GM06990 (cell line): ENCODE measurements around the gene SP3.
A peak's percentile ranks its signal among the peaks of the same experiment; 100 is the strongest.

Source experiments
- DNase-seq: peaks from one replicate; pipeline ENCODE4 v3.0.0-alpha.2; 2011; ENCODE audit not compliant: insufficient read length; ENCODE audit errors: extremely low read depth
- H3K27me3 ChIP-seq: replicated peaks from 2 replicates; pipeline ENCODE4 v1.6.0; 2011; ENCODE audit warnings: low read length; ENCODE audit not compliant: control insufficient read depth, insufficient read depth
- H3K36me3 ChIP-seq: 2 replicates; pipeline ENCODE4 v1.5.1; 2011; ENCODE audit warnings: low read length; ENCODE audit not compliant: control insufficient read depth, insufficient read depth
- H3K4me3 ChIP-seq: replicated peaks from 2 replicates; pipeline ENCODE4 v1.5.1; 2011; ENCODE audit warnings: low read depth, mild to moderate bottlenecking, control low read depth, low read length
- CTCF ChIP-seq: IDR thresholded peaks from 2 replicates; pipeline ENCODE4 v1.5.1; 2011; ENCODE audit warnings: low read length, control low read depth, mild to moderate bottlenecking, inconsistent platforms; ENCODE audit not compliant: insufficient read depth, poor library complexity, severe bottlenecking

SP3 gene

GRCh38 chr2:173964565-173965371, 405 bp downstream of the SP3 start:
- Histone ChIP-seq H3K27me3 (no peaks in the 10 kb centered on the region), H3K4me3 (peak overlapping the region; percentile 92), H3K36me3 (no peaks in the 10 kb centered on the region)
- TF ChIP-seq CTCF = no peak
- DNase-seq = peak; percentile 84

GRCh38 chr2:173963817-173964564, 1.2 kb downstream of the SP3 start:
- Histone ChIP-seq H3K4me3 (peak overlapping the region; percentile 92), H3K36me3 (no peaks in the 10 kb centered on the region), H3K27me3 (no peaks in the 10 kb centered on the region)
- peak; percentile 94 for DNase-seq
- TF ChIP-seq CTCF = no peak

GRCh38 chr2:173963323-173963816, 1.8 kb downstream of the SP3 start:
- Histone ChIP-seq H3K27me3 (no peaks in the 10 kb centered on the region), H3K36me3 (no peaks in the 10 kb centered on the region), H3K4me3 (peak overlapping the region; percentile 67)
- no peak for DNase-seq
- TF ChIP-seq CTCF = no peak

DNA sequence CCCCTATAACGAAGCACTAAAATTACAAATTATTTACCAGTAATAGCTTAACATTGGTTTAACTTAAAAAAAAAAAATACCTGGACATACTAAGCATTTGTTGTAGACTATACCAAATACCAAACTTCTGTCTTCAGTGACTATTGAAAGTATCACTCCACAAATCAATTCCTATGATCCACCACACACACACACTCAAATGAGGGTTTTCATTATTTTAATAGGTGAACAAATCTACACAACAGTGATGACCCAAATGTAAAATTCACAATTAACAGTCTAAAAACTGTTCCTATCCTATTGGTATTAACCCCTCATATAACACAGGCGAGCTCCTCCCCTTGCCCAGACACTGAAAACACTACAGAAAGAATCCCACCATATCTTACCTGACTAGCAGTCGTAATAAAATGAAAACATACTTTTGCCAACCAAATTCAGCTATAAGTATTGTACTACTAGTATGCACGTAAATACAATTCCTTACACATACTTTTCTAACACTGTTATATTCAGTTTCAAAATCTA, 2.5 kb downstream of the SP3 start:
- no peaks in the 10 kb centered on the region for H3K36me3 ChIP-seq
- peak overlapping the region; percentile 67 for H3K4me3 ChIP-seq
- no peaks in the 10 kb centered on the region for H3K27me3 ChIP-seq
- DNase-seq = no peak
- TF ChIP-seq CTCF = no peak

DNA sequence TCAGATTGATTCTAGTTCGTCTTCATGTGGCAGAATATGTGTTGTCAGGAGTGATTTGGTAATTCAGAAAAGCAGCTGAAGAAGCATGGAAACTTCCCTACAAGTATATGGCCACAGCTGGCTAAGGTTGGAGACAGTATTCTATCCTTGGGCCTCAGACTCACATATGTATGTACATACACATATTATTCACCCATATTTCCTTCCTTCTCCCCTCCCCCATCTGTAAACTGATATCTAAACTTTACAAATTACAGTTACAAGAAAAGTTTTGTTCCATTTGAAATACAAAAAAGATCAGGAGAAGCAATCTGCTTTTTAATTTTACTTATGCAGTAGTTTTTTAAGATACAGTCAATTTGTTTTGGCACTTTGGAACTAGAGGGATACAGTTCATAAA, 3.1 kb downstream of the SP3 start:
- no peak for DNase-seq
- H3K36me3 ChIP-seq = no peaks in the 10 kb centered on the region
- peak overlapping the region; percentile 67 for H3K4me3 ChIP-seq
- no peak for TF ChIP-seq CTCF
- H3K27me3 ChIP-seq = no peaks in the 10 kb centered on the region
